Upper lobe of left lung (tissue), 6 donors: Measurements from ENCODE around the gene KRTAP16-1. TPM values are rescaled to one million over a fixed set of nuclear protein-coding genes. Genes with fewer than 3 reads are reported as not detected.

Source experiments
- ATAC-seq, 2 donors: fragments of 200-7000 bp; cut with Tn5 transposase; one replicate each; pipeline ENCODE4 v1.9.1; 2022; ENCODE audit warnings: mild to moderate bottlenecking in 2 of 2, moderate library complexity in 2 of 2; ENCODE audit not compliant: low FRiP score in 2 of 2
- DNase-seq, 2 donors: peaks; one replicate each; pipeline ENCODE4 v3.0.0-alpha.2; 2019 to 2020
- H3K27ac ChIP-seq, 4 donors: fragments of 200-600 bp; sonication (generic); one replicate each; pipeline ENCODE4 v1.5.1; 2016 to 2019
- H3K27me3 ChIP-seq, 4 donors: fragments of 200-600 bp; sonication (generic); one replicate each; pipeline ENCODE4 v1.5.1; 2017 to 2019
- H3K36me3 ChIP-seq, 4 donors: fragments of 200-600 bp; sonication (generic); one replicate each; pipeline ENCODE4 v1.5.1; 2016 to 2019
- H3K4me1 ChIP-seq, 4 donors: fragments of 200-600 bp; sonication (generic); one replicate each; pipeline ENCODE4 v1.5.1; 2018 to 2019
- H3K4me3 ChIP-seq, 4 donors: fragments of 200-600 bp; sonication (generic); one replicate each; pipeline ENCODE4 v1.5.1; 2017 to 2019; ENCODE audit warnings: mild to moderate bottlenecking in 2 of 4, moderate library complexity in 1 of 4
- H3K9me3 ChIP-seq, 4 donors: fragments of 200-600 bp; sonication (generic); one replicate each; pipeline ENCODE4 v1.5.1; 2018 to 2019
- CTCF ChIP-seq, 6 experiments: fragments of 450-650 bp in 4 of 6; fragments of 200-600 bp in 2 of 6; sonication (generic) in 2 of 6; IDR thresholded peaks; one replicate each; pipeline ENCODE4 v1.5.1; 2016 to 2019; ENCODE audit warnings: antibody characterized with exemption in 6 of 6
- EP300 ChIP-seq, 4 donors: sonication (generic); formaldehyde crosslinking; IDR thresholded peaks; one replicate each; pipeline ENCODE4 v1.5.1; 2017; ENCODE audit warnings: antibody characterized with exemption in 4 of 4, control low read depth in 2 of 4
- POLR2A ChIP-seq, 4 donors: fragments of 450-650 bp; IDR thresholded peaks; one replicate each; pipeline ENCODE4 v1.5.1; 2016 to 2017; ENCODE audit warnings: antibody characterized with exemption in 4 of 4, mild to moderate bottlenecking in 2 of 4
- POLR2AphosphoS5 ChIP-seq, 2 donors: sonication (generic); formaldehyde crosslinking; IDR thresholded peaks; one replicate each; pipeline ENCODE4 v1.5.1; 2017; ENCODE audit warnings: antibody characterized with exemption in 2 of 2
- WGBS, 2 donors: methylation state at CpG; one replicate each; pipeline ENCODE4 v1.1.5; 2017 to 2018; 5-methylcytosine and 5-hydroxymethylcytosine counted together
- small RNA-seq, 4 donors: library from RNA; depleted of rRNA; stranded (forward); fragments of <200 nt; gene quantifications; one replicate each; pipeline ENCODE3, GENCODE V24; 2016
- total RNA-seq, 6 donors: library from RNA; depleted of rRNA in 4 of 6; stranded (reverse); fragments of >200 nt in 4 of 6; gene quantifications; one replicate each; pipeline versions ENCODE4 v1.1.0 to v1.2.1, GENCODE V29; 2016 to 2021
- donor health status: DM: no; HTN: no; CAD: no; lungs with moderate emphysema.
- donor health status: DM: no; HTN: yes; CAD: no; lungs with severe emphysema.

The KRTAP16-1 gene
- total RNA-seq, 6 donors from 2014 or later = not detected

GRCh38 chr17:41267711-41268110 lies 41.4 kb downstream of the KRTAP16-1 start:
- Histone ChIP-seq H3K4me3 (no peak overlapping the region), H3K4me1 (no peaks in the 10 kb centered on the region), H3K27ac (no peak overlapping the region), H3K27me3 (no peaks in the 10 kb centered on the region), H3K9me3 (no peaks in the 10 kb centered on the region), H3K36me3 (no peaks in the 10 kb centered on the region)
- no peak for TF ChIP-seq POLR2A (IDR thresholded peaks at IDR 0.05)
- no peak for TF ChIP-seq EP300 (IDR thresholded peaks at IDR 0.05)
- no peak for TF ChIP-seq CTCF (IDR thresholded peaks at IDR 0.05)
- no peak for TF ChIP-seq POLR2AphosphoS5 (IDR thresholded peaks at IDR 0.05)
- DNase-seq (no peak), ATAC-seq (no peak)
- 81% methylated on average over 3 of the region's 3 CpGs; no CpG with 5 or more reads in 1 of the 2 donors for WGBS, 2 donors

- Histone ChIP-seq H3K4me1 (no peaks in the 10 kb centered on the region), H3K27me3 (no peaks in the 10 kb centered on the region), H3K36me3 (no peaks in the 10 kb centered on the region), H3K9me3 (no peaks in the 10 kb centered on the region), H3K27ac (no peak within 1 kb of the TSS), H3K4me3 (no peak within 1 kb of the TSS)
- 27 to 39% methylated on average over 2 of the region's 2 CpGs for WGBS, 2 donors
- no peak for ATAC-seq
- no peak for TF ChIP-seq POLR2A (IDR thresholded peaks at IDR 0.05)
- TF ChIP-seq CTCF (IDR thresholded peaks at IDR 0.05) = no peak
- no peak for TF ChIP-seq POLR2AphosphoS5 (IDR thresholded peaks at IDR 0.05)
- TF ChIP-seq EP300 (IDR thresholded peaks at IDR 0.05) = no peak
- DNase-seq = no peak
Observed at GRCh38 chr17:41265078-41265477, 44.0 kb downstream of the KRTAP16-1 start, which contains the start of gene KRTAP9-6. Gene KRTAP9-6 (plus strand): TSS chr17:41265378. CDS start chr17:41265378, 0 bp downstream.

- 71 to 73% methylated on average over 3 of the region's 3 CpGs for WGBS, 2 donors
- no peaks in the 10 kb centered on the region for H3K27me3 ChIP-seq
- TF ChIP-seq POLR2A (IDR thresholded peaks at IDR 0.05) = no peak
- no peak for TF ChIP-seq EP300 (IDR thresholded peaks at IDR 0.05)
- no peak for TF ChIP-seq POLR2AphosphoS5 (IDR thresholded peaks at IDR 0.05)
- TF ChIP-seq CTCF (IDR thresholded peaks at IDR 0.05) = no peak
- no peaks in the 10 kb centered on the region for H3K9me3 ChIP-seq
- no peak overlapping the region for H3K4me3 ChIP-seq
- ATAC-seq (no peak), DNase-seq (no peak)
- no peaks in the 10 kb centered on the region for H3K4me1 ChIP-seq
- H3K27ac ChIP-seq = no peak overlapping the region
- no peaks in the 10 kb centered on the region for H3K36me3 ChIP-seq
Observed at GRCh38 chr17:41264599-41264998, 44.5 kb downstream of the KRTAP16-1 start.

- Histone ChIP-seq H3K4me1 (no peaks in the 10 kb centered on the region), H3K9me3 (no peaks in the 10 kb centered on the region), H3K36me3 (no peaks in the 10 kb centered on the region), H3K27me3 (no peaks in the 10 kb centered on the region), H3K27ac (no peak overlapping the region), H3K4me3 (no peak overlapping the region)
- 64 to 77% methylated on average over 2 of the region's 2 CpGs for WGBS, 2 donors
- DNase-seq (no peak), ATAC-seq (no peak)
- no peak for TF ChIP-seq POLR2A (IDR thresholded peaks at IDR 0.05)
- no peak for TF ChIP-seq POLR2AphosphoS5 (IDR thresholded peaks at IDR 0.05)
- TF ChIP-seq EP300 (IDR thresholded peaks at IDR 0.05) = no peak
Observed at GRCh38 chr17:41263212-41263611, 45.9 kb downstream of the KRTAP16-1 start.

- no peaks in the 10 kb centered on the region for H3K9me3 ChIP-seq
- ATAC-seq (no peak), DNase-seq (no peak)
- H3K27me3 ChIP-seq = no peaks in the 10 kb centered on the region
- no peak for TF ChIP-seq EP300 (IDR thresholded peaks at IDR 0.05)
- TF ChIP-seq POLR2A (IDR thresholded peaks at IDR 0.05) = no peak
- TF ChIP-seq POLR2AphosphoS5 (IDR thresholded peaks at IDR 0.05) = no peak
- no peak for TF ChIP-seq CTCF (IDR thresholded peaks at IDR 0.05)
- H3K36me3 ChIP-seq = no peaks in the 10 kb centered on the region
- H3K4me1 ChIP-seq = no peaks in the 10 kb centered on the region
- no peak overlapping the region for H3K27ac ChIP-seq
- no peak overlapping the region for H3K4me3 ChIP-seq
Observed at GRCh38 chr17:41258406-41258805, 50.7 kb downstream of the KRTAP16-1 start.

Small RNA genes lying within 50 kb of the gene (small RNA-seq; reads per million reads assigned to genes)
- gene KRTAP9-10P = 0 reads per million in 4 donors

Other genes starting within 250 kb of the KRTAP16-1 start
- gene KRTAP2-3, start 249.2 kb downstream of the KRTAP16-1 start, total RNA-seq = not detected
- not detected for gene KRTAP2-4, start 243.4 kb downstream of the KRTAP16-1 start, total RNA-seq
- not detected for gene KRTAP4-7, start 225.2 kb downstream of the KRTAP16-1 start, total RNA-seq
- gene KRTAP4-8, start 211.2 kb downstream of the KRTAP16-1 start, total RNA-seq = not detected
- gene KRTAP4-16, start 207.1 kb downstream of the KRTAP16-1 start, total RNA-seq = not detected
- not detected for gene KRTAP4-9, start 203.9 kb downstream of the KRTAP16-1 start, total RNA-seq
- not detected for gene KRTAP4-11, start 190.9 kb downstream of the KRTAP16-1 start, total RNA-seq
- gene KRTAP4-12, start 185.1 kb downstream of the KRTAP16-1 start, total RNA-seq = not detected
- gene KRTAP4-6, start 168.8 kb downstream of the KRTAP16-1 start, total RNA-seq = not detected
- gene KRTAP4-5, start 159.5 kb downstream of the KRTAP16-1 start, total RNA-seq = not detected
- gene KRTAP4-4, start 148.6 kb downstream of the KRTAP16-1 start, total RNA-seq = not detected
- gene KRTAP4-3, start 141.1 kb downstream of the KRTAP16-1 start, total RNA-seq = not detected
- not detected for gene KRTAP4-2, start 131.1 kb downstream of the KRTAP16-1 start, total RNA-seq
- not detected for gene KRTAP4-1, start 124.4 kb downstream of the KRTAP16-1 start, total RNA-seq
- not detected for gene KRTAP9-1, start 119.4 kb downstream of the KRTAP16-1 start, total RNA-seq
- gene KRTAP9-2, start 82.7 kb downstream of the KRTAP16-1 start, total RNA-seq = not detected
- gene KRTAP9-3, start 76.9 kb downstream of the KRTAP16-1 start, total RNA-seq = not detected
- gene KRTAP9-8, start 71.3 kb downstream of the KRTAP16-1 start, total RNA-seq = not detected
- gene KRTAP9-4, start 59.6 kb downstream of the KRTAP16-1 start, total RNA-seq = not detected
- gene KRTAP9-9, start 53.9 kb downstream of the KRTAP16-1 start, total RNA-seq = not detected
- gene KRTAP9-6, start 43.9 kb downstream of the KRTAP16-1 start, total RNA-seq = not detected
- not detected for gene KRTAP9-7, start 33.6 kb downstream of the KRTAP16-1 start, total RNA-seq
- not detected for gene KRTAP29-1, start 6.5 kb downstream of the KRTAP16-1 start, total RNA-seq
- gene KRTAP17-1, start 6.4 kb upstream of the KRTAP16-1 start, total RNA-seq = not detected
- not detected for gene KRT33A, start 41.5 kb upstream of the KRTAP16-1 start, total RNA-seq
- not detected for gene KRT33B, start 60.5 kb upstream of the KRTAP16-1 start, total RNA-seq
- not detected for gene KRT34, start 73.0 kb upstream of the KRTAP16-1 start, total RNA-seq
- gene KRT31, start 88.3 kb upstream of the KRTAP16-1 start, total RNA-seq = not detected
- not detected for gene KRT37, start 115.3 kb upstream of the KRTAP16-1 start, total RNA-seq
- not detected for gene KRT38, start 131.7 kb upstream of the KRTAP16-1 start, total RNA-seq
- not detected for gene KRT32, start 158.1 kb upstream of the KRTAP16-1 start, total RNA-seq
- not detected for gene KRT35, start 171.8 kb upstream of the KRTAP16-1 start, total RNA-seq
- not detected for gene KRT36, start 180.6 kb upstream of the KRTAP16-1 start, total RNA-seq
- gene KRT13, start 196.3 kb upstream of the KRTAP16-1 start, total RNA-seq = 10 to 100 TPM in 1 of 6 donors, 1 to 10 TPM in 5; 1.0 to 12.1 (median 7.2) TPM
- 10 to 100 TPM; 10.5 to 57.9 (median 19.2) TPM for gene KRT15, start 209.6 kb upstream of the KRTAP16-1 start, total RNA-seq
- gene KRT19, start 219.0 kb upstream of the KRTAP16-1 start, total RNA-seq = 1,000 to 10,000 TPM in 1 of 6 donors, 100 to 1,000 TPM in 5; 235 to 1,101 (median 666) TPM